GM23338 (cell line): Measurements from ENCODE around the gene TIMM23. TPM values are rescaled to one million over a fixed set of nuclear protein-coding genes. Genes with fewer than 3 reads are reported as not detected.
A peak's percentile ranks its signal among the peaks of the same experiment; 100 is the strongest.
"Not testable (repeated sequence)": the region's sequence is repeated elsewhere in the genome, so short reads cannot be mapped to it uniquely, and the experiment has no call there.

ENCODE experiments used
- ATAC-seq: fragments of 200-7000 bp; cut with Tn5 transposase; 3 replicates; pipeline ENCODE4 v1.9.1; 2020
- DNase-seq: peaks from one replicate; pipeline ENCODE4 v3.0.0-alpha.2; 2015; ENCODE audit warnings: low spot score
- H2AFZ ChIP-seq: fragments of 200-600 bp; sonication (generic); 2 replicates; pipeline ENCODE4 v1.8.0; 2016; ENCODE audit warnings: antibody characterized with exemption, mild to moderate bottlenecking, moderate library complexity
- H3F3A ChIP-seq: fragments of 200-600 bp; sonication (generic); replicated peaks from 2 replicates; pipeline ENCODE4 v1.8.0; 2017; ENCODE audit warnings: antibody characterized with exemption, mixed run types, low read depth
- H3K27ac ChIP-seq: fragments of 200-600 bp; sonication (generic); 2 replicates; pipeline ENCODE4 v1.6.1; 2016; ENCODE audit warnings: low read depth
- H3K27me3 ChIP-seq: fragments of 200-600 bp; sonication (generic); 2 replicates; pipeline ENCODE4 v1.8.0; 2016; ENCODE audit warnings: mild to moderate bottlenecking, mixed run types, moderate library complexity; ENCODE audit not compliant: insufficient read depth
- H3K36me3 ChIP-seq: fragments of 200-600 bp; sonication (generic); 2 replicates; pipeline ENCODE4 v1.8.0; 2016; ENCODE audit warnings: mild to moderate bottlenecking; ENCODE audit not compliant: insufficient read depth
- H3K4me1 ChIP-seq: fragments of 200-600 bp; sonication (generic); 2 replicates; pipeline ENCODE4 v1.8.0; 2016; ENCODE audit warnings: mild to moderate bottlenecking, moderate library complexity; ENCODE audit not compliant: insufficient read depth
- H3K4me2 ChIP-seq: fragments of 200-600 bp; sonication (generic); 2 replicates; pipeline ENCODE4 v1.7.1; 2017; ENCODE audit warnings: mixed run types
- H3K4me3 ChIP-seq: fragments of 200-600 bp; sonication (generic); 2 replicates; pipeline ENCODE4 v1.6.1; 2016; ENCODE audit warnings: mixed run types
- H3K79me2 ChIP-seq: fragments of 200-600 bp; sonication (generic); replicated peaks from 2 replicates; pipeline ENCODE4 v1.8.0; 2017; ENCODE audit warnings: mild to moderate bottlenecking; ENCODE audit not compliant: insufficient read depth
- H3K9me2 ChIP-seq: fragments of 200-600 bp; sonication (generic); 2 replicates; pipeline ENCODE4 v1.8.0; 2017; ENCODE audit not compliant: insufficient read depth
- H4K20me1 ChIP-seq: fragments of 200-600 bp; sonication (generic); replicated peaks from 2 replicates; pipeline ENCODE4 v1.8.0; 2017; ENCODE audit warnings: mild to moderate bottlenecking; ENCODE audit not compliant: insufficient read depth
- H3K27ac Mint-ChIP-seq: 2 replicates; pipeline ENCODE4 v1.8.0; 2020; ENCODE audit warnings: inconsistent platforms, mild to moderate bottlenecking, moderate library complexity, mixed read lengths
- H3K27me3 Mint-ChIP-seq: 3 replicates; pipeline ENCODE4 v1.8.0; 2022; ENCODE audit warnings: low read depth, mild to moderate bottlenecking, moderate library complexity, mixed read lengths, inconsistent platforms; ENCODE audit not compliant: insufficient read depth, poor library complexity
- H3K36me3 Mint-ChIP-seq: 3 replicates; pipeline ENCODE4 v1.8.0; 2021; ENCODE audit warnings: low read depth, mild to moderate bottlenecking, inconsistent platforms, moderate library complexity, mixed read lengths
- H3K4me1 Mint-ChIP-seq: 3 replicates; pipeline ENCODE4 v1.8.0; 2020; ENCODE audit warnings: mild to moderate bottlenecking, inconsistent platforms, mixed read lengths
- H3K4me3 Mint-ChIP-seq: 3 replicates; pipeline ENCODE4 v1.8.0; 2021; ENCODE audit warnings: moderate library complexity, mild to moderate bottlenecking, inconsistent platforms, mixed read lengths
- H3K9me3 Mint-ChIP-seq: 3 replicates; pipeline ENCODE4 v1.8.0; 2020; ENCODE audit warnings: moderate library complexity, mild to moderate bottlenecking, inconsistent platforms, mixed read lengths
- polyA plus RNA-seq: library from polyadenylated mRNA; unstranded; fragments of >200 nt; fragmentation: Nextera tagmentation; extraction: Ambion mirVana; gene quantifications from 2 replicates; pipeline ENCODE4 v1.2.1, GENCODE V29; 2016
- total RNA-seq: library from RNA; depleted of rRNA; stranded (reverse); fragments of >200 nt; shearing (Covaris generic); gene quantifications from 2 replicates; pipeline ENCODE4 v1.2.3, GENCODE V29; 2014

Gene TIMM23
- total and polyA plus RNA-seq, 2 experiments from 2014 or later: 120 to 218 TPM

- H3K4me1 Mint-ChIP-seq, H2AFZ ChIP-seq, H3K9me3 Mint-ChIP-seq, H3K27me3 ChIP-seq, H3K36me3 Mint-ChIP-seq, H3F3A ChIP-seq, H3K27me3 Mint-ChIP-seq, H3K27ac Mint-ChIP-seq, H3K4me1 ChIP-seq, H3K9me2 ChIP-seq, H3K27ac ChIP-seq, ATAC-seq, H3K4me3 Mint-ChIP-seq, H3K4me2 ChIP-seq, H3K79me2 ChIP-seq, H3K36me3 ChIP-seq, DNase-seq, H4K20me1 ChIP-seq, H3K4me3 ChIP-seq: not testable (repeated sequence)
Measured at GRCh38 chr10:45941196-45941595, 31.1 kb upstream of the TIMM23 start.

DNA sequence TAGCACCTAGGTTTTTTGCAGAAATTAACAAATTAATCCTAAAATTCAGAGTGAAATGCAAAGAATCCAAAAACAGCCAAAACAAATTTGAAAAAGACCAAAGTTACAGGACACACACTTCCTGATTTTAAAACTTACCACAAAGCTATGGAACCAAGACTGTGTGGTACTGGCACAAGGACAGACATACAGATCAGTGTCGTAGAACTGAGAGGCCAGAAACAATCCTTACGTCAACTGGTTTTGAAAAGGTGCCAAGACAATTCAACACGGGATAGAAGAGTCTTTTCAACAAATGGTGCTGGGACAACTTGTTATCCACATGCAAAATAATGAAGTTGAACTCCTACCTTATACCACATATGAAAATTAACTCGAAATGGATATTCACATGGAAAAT is 26.8 kb upstream of the TIMM23 start:
- H3K9me2 ChIP-seq, H3K4me3 ChIP-seq, H3K27me3 ChIP-seq, H4K20me1 ChIP-seq, H3K4me1 Mint-ChIP-seq, H3K27ac Mint-ChIP-seq, H3K9me3 Mint-ChIP-seq, H3K36me3 ChIP-seq, H3K4me2 ChIP-seq, H3K27ac ChIP-seq, ATAC-seq, H2AFZ ChIP-seq, H3K4me3 Mint-ChIP-seq, H3K27me3 Mint-ChIP-seq, H3F3A ChIP-seq, H3K4me1 ChIP-seq, DNase-seq, H3K79me2 ChIP-seq: not testable (repeated sequence)
- H3K36me3 Mint-ChIP-seq: peaks cover 12% of the 10 kb centered on the region; the same call in 2 of the 3 replicates

GRCh38 chr10:45947363-45947762 is 24.9 kb upstream of the TIMM23 start:
- peaks cover 12% of the 10 kb centered on the region; the same call in 2 of the 3 replicates for H3K36me3 Mint-ChIP-seq
- not testable (repeated sequence) for H3K4me1 Mint-ChIP-seq, H2AFZ ChIP-seq, H3K27ac ChIP-seq, H3K79me2 ChIP-seq, H3K4me3 ChIP-seq, DNase-seq, H3K9me3 Mint-ChIP-seq, H3K27me3 Mint-ChIP-seq, H3K36me3 ChIP-seq, H4K20me1 ChIP-seq, H3K9me2 ChIP-seq, H3K4me3 Mint-ChIP-seq, H3K27me3 ChIP-seq, ATAC-seq, H3K4me2 ChIP-seq, H3K27ac Mint-ChIP-seq, H3K4me1 ChIP-seq, H3F3A ChIP-seq

GRCh38 chr10:45948801-45949200 is 23.5 kb upstream of the TIMM23 start:
- not testable (repeated sequence) for H3K4me3 Mint-ChIP-seq, H3K36me3 ChIP-seq, H3K9me2 ChIP-seq, H3K27ac Mint-ChIP-seq, H3K4me2 ChIP-seq, H4K20me1 ChIP-seq, H3K4me3 ChIP-seq, H3K9me3 Mint-ChIP-seq, H3K27me3 ChIP-seq, H3K27me3 Mint-ChIP-seq, H2AFZ ChIP-seq, DNase-seq, H3K79me2 ChIP-seq, H3K4me1 Mint-ChIP-seq, H3K4me1 ChIP-seq, H3F3A ChIP-seq, H3K27ac ChIP-seq, ATAC-seq
- peaks cover 12% of the 10 kb centered on the region; the same call in 2 of the 3 replicates for H3K36me3 Mint-ChIP-seq

DNA sequence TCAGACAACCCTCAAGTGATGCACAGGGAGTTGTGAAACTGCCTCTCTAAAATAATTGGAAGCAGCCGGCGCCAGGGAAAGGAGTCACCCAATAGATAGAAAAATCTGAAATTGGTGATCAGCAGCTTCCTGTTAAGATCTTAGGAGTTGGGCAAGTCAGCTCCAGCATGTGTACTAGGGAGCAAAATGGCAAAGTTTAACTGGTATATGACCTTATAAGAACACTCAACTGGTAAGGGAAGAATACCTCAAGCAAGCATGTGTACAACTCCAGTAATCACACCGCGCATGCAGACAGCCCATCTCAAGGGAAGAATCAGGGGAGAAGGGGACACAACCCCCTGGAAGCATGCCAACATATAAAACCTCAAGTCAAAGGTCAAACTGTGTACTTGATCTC is 17.9 kb upstream of the TIMM23 start:
- not testable (repeated sequence) for H3K27me3 ChIP-seq, H3K9me2 ChIP-seq, H3F3A ChIP-seq, H3K27me3 Mint-ChIP-seq, H3K79me2 ChIP-seq, H3K36me3 ChIP-seq, ATAC-seq, H3K4me3 Mint-ChIP-seq, H4K20me1 ChIP-seq, H3K27ac Mint-ChIP-seq, H3K27ac ChIP-seq, DNase-seq, H2AFZ ChIP-seq, H3K4me3 ChIP-seq, H3K4me2 ChIP-seq, H3K9me3 Mint-ChIP-seq
- Mint-ChIP-seq H3K4me1 (peaks cover 16% of the 10 kb centered on the region; the same call in 2 of the 3 replicates), H3K36me3 (peaks cover 21% of the 10 kb centered on the region)
- peaks cover 10% of the 10 kb centered on the region for H3K4me1 ChIP-seq

GRCh38 chr10:45956634-45957033 is 15.7 kb upstream of the TIMM23 start:
- not testable (repeated sequence) for DNase-seq, H3K9me3 Mint-ChIP-seq, H3K4me3 ChIP-seq, H3K27me3 ChIP-seq, H3K27me3 Mint-ChIP-seq, H3K4me2 ChIP-seq, H3K36me3 ChIP-seq, H3K79me2 ChIP-seq, H3F3A ChIP-seq, H3K4me3 Mint-ChIP-seq, H3K9me2 ChIP-seq, ATAC-seq, H2AFZ ChIP-seq, H4K20me1 ChIP-seq
- peak overlapping the region; percentile 89 for H3K27ac Mint-ChIP-seq
- peak overlapping the region; percentile 85; the same call in 1 of the 2 replicates for H3K27ac ChIP-seq
- peaks cover 10% of the 10 kb centered on the region for H3K4me1 ChIP-seq
- H3K36me3 Mint-ChIP-seq: peaks cover 16% of the 10 kb centered on the region
- peaks cover 16% of the 10 kb centered on the region; the same call in 2 of the 3 replicates for H3K4me1 Mint-ChIP-seq

- not testable (repeated sequence) for H3K9me3 Mint-ChIP-seq, H3K4me1 ChIP-seq, H3K4me2 ChIP-seq, H3K79me2 ChIP-seq, H3K9me2 ChIP-seq, H3K36me3 ChIP-seq, ATAC-seq, H4K20me1 ChIP-seq, H3K27me3 ChIP-seq, H3K27me3 Mint-ChIP-seq, H2AFZ ChIP-seq, H3F3A ChIP-seq, H3K4me3 ChIP-seq, H3K4me3 Mint-ChIP-seq, DNase-seq
- H3K27ac ChIP-seq: peak overlapping the region; percentile 88; the same call in 1 of the 2 replicates
- peaks cover 22% of the 10 kb centered on the region for H3K36me3 Mint-ChIP-seq
- H3K4me1 Mint-ChIP-seq: peaks cover 15% of the 10 kb centered on the region; the same call in 2 of the 3 replicates
- peak overlapping the region; percentile 82 for H3K27ac Mint-ChIP-seq
Measured at GRCh38 chr10:45957928-45958327, 14.4 kb upstream of the TIMM23 start.
